T follicular helper cell (primary cell): ENCODE measurements around the gene VPS45.
"Not testable (repeated sequence)": the region's sequence is repeated elsewhere in the genome, so short reads cannot be mapped to it uniquely, and the experiment has no call there.

Source experiments
- DNase-seq: peaks from one replicate; pipeline ENCODE4 v3.0.0-alpha.2; 2020; ENCODE audit warnings: low read depth

Gene VPS45

GRCh38 chr1:150127868-150128267 lies 60.3 kb downstream of the VPS45 start:
- DNase-seq, result no peak

GRCh38 chr1:150132372-150132771 lies 64.8 kb downstream of the VPS45 start:
- no peak for DNase-seq

DNA sequence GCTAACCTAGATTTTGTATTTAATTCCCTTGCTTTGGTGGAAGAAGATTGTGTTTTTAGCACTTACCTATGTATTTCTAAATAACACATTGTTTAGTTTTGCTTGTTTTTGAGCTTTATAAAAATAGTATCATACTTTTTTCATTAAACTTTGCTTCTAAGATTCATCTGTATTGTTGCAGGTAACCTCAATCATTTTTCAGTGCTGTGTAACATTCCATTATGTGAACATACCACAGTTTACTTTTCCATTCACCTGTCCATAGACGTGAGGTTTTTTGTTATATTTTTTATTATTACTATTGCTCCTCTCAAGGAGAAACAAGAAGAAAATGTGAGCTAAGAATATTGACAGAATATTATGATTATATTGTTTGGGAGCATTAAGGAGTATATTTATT lies 67.0 kb downstream of the VPS45 start:
- DNase-seq, result no peak

GRCh38 chr1:150135400-150135799 lies 67.8 kb downstream of the VPS45 start:
- not testable (repeated sequence) for DNase-seq

DNA sequence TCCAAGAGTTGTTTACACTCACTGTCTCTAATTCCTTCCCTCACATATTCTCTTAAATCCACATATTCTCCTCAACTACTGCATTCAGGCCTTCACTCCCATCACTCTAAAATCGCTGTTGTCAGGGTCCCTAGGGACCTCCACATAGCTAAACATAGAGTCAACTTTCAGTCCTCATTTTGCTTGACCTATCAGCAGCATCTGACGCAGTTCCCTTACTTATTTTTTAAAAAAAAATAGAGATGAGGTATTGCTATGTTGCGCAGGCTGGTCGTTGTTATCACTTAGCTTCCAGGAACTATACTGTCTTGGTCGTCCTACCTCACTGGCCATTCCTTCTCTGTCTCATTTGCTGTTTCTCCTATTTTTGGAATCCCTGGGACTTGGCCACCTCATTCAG lies 70.5 kb downstream of the VPS45 start:
- DNase-seq, result no peak

- DNase-seq, result no peak
Observed at GRCh38 chr1:150141452-150141851, 73.9 kb downstream of the VPS45 start.

- DNase-seq, result no peak
Observed at GRCh38 chr1:150142083-150142482, 74.5 kb downstream of the VPS45 start.

DNA sequence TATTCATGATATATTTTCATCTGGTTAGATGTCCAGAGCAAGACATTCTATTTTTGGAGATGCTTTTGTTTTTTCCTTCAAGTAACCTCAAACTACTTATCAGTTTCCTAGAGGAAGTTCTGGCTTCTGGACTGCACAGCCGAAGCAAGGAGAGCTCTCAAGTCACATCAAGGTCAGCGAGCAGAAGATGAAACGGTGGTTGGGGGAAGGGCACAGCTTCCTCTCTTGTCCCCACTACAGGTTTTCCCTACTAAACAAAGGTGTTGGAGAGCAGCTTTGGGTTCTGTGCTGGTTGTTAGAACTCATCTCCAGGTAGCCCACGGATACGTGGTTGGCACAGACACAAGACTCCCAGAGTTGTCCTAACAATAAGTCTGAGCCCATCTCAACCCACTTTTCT lies 77.0 kb downstream of the VPS45 start:
- DNase-seq, result no peak

DNA sequence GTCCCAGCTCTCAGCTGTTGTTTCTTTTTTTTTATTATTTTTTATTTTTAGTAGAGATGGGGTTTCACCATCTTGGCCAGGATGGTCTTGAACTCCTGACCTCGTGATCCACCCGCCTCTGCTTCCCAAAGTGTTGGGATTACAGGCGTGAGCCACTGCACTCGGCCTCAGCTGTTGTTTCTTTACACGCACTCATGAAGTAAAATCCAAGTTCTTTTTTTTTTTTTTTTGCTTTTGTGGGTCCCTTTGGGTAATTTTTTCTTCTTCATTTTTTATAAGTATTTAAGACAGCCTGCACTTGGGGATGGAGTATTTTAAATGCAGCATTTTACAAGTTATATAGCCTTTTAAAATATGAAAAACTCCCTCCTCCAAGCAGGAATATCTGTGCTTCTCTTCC lies 78.4 kb downstream of the VPS45 start:
- DNase-seq, result not testable (repeated sequence)

GRCh38 chr1:150146849-150147542 lies 79.4 kb downstream of the VPS45 start:
- DNase-seq, result no peak

GRCh38 chr1:150148837-150149270 lies 81.3 kb downstream of the VPS45 start:
- DNase-seq, result no peak

- DNase-seq, result peak; percentile 81
Observed at GRCh38 chr1:150149271-150150132, 81.9 kb downstream of the VPS45 start, which contains the start of gene PLEKHO1. TSS of gene PLEKHO1 (plus strand) at chr1:150149916. CDS start at chr1:150150258, 342 bp downstream.

DNA sequence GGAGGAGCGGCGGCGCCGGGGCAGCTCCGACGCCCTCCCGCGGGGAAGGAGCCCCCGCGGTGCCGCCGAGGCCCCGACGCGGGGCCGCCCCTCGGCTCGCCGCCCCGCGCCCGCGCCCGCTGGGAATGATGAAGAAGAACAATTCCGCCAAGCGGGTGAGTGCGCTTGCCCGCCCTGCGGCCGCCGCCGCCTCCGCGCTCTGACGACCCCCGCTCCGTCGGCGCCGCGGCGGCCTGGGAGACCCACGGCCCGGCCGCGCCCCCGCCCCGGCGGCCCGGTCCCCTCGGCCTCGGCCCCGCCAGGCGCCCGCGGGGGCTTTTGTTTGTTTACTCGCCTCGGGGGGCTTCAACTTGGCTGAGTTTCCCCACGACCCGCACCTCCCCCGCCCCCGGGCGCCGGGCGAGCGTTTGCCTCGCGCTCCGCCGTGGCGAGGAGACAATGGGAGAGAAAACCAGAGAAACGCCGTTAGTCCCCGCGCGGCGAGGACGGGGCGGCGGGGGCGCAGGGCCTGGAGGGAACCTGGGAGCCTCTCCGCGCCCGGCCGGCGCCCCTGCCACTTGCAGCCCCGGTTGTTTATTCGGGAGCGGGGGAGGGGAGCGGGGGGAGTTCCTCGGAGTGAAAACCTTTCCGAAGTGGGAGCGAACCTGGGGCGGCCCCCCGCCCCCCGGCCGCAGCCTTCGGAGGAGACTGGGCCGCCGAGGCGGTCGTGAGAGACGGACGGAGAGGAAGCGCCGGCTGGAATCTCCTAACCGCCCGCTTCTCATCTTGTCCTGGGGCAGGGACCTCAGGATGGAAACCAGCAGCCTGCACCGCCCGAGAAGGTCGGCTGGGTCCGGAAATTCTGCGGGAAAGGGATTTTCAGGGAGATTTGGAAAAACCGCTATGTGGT lies 82.8 kb downstream of the VPS45 start:
- DNase-seq, result no peak

GRCh38 chr1:150151291-150152181 lies 84.0 kb downstream of the VPS45 start:
- DNase-seq, result peak; percentile 48

DNA sequence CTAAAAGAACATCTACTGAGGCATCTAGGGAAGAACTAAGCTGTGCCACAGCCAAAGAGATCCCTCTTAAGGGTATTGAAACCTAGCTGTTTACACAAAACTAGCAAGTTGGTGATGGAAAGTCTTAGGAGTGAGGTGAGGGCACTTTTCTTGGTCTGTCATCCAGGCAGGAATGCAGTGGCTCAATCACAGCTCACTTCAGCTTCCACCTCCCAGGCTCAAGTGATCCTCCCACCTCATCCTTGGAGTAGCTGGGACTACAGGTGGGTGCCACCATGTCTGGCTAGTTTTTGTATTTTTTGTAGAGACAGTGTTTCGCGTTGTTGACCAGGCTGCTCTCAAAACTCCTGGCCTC lies 84.6 kb downstream of the VPS45 start:
- DNase-seq, result no peak

GRCh38 chr1:150152772-150153456 lies 85.3 kb downstream of the VPS45 start:
- no peak for DNase-seq

DNA sequence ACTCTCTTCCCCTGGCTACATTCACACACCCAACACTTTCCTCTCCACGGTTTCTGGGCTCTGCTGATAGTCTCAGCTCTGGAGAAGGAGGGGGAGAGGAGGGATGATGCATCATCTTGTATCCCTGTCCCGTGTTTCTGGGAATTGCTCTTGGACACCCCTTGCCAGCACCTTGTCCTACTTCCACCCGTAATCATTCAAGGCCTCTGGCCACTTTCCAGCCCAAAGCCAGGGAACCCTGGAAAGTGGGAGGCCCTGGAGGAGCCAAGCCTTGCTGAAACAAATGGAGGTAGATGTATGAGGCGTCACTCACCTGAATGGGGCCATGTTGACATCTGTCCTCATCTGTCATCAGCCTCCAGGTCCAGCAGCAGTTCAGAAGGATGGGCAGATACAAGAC lies 86.6 kb downstream of the VPS45 start:
- DNase-seq, result no peak

DNA sequence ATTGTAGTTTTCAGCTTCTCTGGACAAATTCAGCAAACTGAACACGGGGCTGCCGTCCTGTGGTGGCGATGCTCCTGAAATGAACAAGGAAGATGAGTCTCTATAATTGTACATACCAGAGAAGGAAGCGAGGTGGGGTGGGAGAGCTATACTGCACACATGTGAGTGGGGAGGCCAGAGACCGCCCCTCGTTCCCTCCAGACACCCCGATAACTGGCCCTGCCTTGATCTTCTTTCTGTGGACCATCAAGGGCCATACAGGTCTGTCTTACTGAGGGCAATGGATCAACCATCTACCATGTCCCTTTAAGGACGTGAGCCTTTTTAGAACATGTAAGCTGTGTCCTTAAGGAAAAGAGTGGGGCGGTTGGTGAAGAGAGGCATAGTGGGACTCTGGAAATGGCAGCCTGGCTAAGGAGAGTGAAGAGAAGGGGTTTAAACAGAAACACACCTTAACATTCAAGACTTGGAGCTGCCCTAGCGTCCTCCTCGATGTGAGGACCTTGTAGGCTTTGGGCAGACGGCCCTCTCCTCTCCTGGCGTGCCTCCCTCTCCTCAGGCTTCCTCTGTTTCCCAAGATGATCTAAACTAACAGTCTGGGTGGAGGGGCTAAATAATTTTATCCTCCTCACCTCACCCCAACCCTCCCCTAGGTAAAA lies 88.0 kb downstream of the VPS45 start:
- DNase-seq, result no peak

DNA sequence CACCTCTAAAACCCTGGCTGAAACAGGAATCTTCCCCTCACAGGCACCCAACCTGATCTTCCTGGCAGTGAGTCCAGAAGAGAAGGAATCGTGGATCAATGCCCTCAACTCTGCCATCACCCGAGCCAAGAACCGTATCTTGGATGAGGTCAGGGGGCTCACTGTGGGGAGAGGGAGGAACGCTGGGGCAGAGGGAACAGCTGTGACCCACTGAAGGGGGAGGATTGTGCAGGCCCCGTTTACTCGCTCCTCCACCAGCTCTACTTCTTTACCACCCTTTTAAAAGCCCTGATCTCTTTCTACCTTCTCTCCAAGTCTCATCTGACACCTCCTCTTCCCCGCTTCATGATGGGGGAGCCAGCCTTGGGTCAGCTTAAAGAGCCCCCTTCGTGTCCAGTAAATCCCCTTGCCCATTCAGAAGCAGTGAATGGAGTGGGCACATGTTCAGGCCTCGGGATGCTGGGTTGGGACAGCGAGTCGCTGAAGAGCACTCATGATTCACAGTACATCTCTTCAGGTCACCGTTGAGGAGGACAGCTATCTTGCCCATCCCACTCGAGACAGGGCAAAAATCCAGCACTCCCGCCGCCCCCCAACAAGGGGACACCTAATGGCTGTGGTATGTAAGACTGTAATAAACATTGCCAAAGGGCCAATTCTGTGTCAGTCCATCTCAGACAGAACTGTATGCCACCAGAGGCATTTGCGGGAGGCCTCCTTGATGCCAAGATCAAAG lies 89.5 kb downstream of the VPS45 start:
- no peak for DNase-seq
